ENCODE results near the gene ZNF674. TPM values are rescaled to one million over a fixed set of nuclear protein-coding genes. Genes with fewer than 3 reads are reported as not detected.

Gene ZNF674
- total RNA-seq, 6 experiments from 2014 or later: 5.1 to 7.1 (median 6.5) TPM

- H3K27me3 Mint-ChIP-seq (ENCODE audit: insufficient read depth): no peaks in the 10 kb centered on the region
- no peaks in the 10 kb centered on the region for H3K9me3 Mint-ChIP-seq
- TF ChIP-seq CTCF (IDR thresholded peaks at IDR 0.05): no peak
- no peak for DNase-seq
- no peaks in the 10 kb centered on the region for H3K4me1 Mint-ChIP-seq (ENCODE audit: low read depth)
- H3K36me3 Mint-ChIP-seq (ENCODE audit: low read depth): peaks cover 14% of the 10 kb centered on the region
- no peak overlapping the region; the same call in 1 of the 2 replicates for H3K27ac Mint-ChIP-seq
- no peak overlapping the region for H3K4me3 Mint-ChIP-seq
These were observed 88.9 kb downstream of the ZNF674 start for GRCh38 chrX:46456125-46456922.

Other genes with a start within 250 kb of the ZNF674 start
- 10 to 100 TPM; 16.1 to 17.8 (median 17.0) TPM for gene CHST7, start 28.3 kb upstream of the ZNF674 start, total RNA-seq (2021; fragmentation: NEBNext Ultra II Directional; extraction: Animal tissue kit (Norgen Biotek cat#: 25700))
- 10 to 100 TPM; 41.8 to 54.1 (median 45.7) TPM for gene SLC9A7, start 213.7 kb upstream of the ZNF674 start, total RNA-seq (2021; fragmentation: NEBNext Ultra II Directional; extraction: Animal tissue kit (Norgen Biotek cat#: 25700))